Suppressor macrophage (primary cell): ENCODE data around the gene PSME2.
"Not testable (repeated sequence)": the region's sequence is repeated elsewhere in the genome, so short reads cannot be mapped to it uniquely, and the experiment has no call there.

Source experiments
- DNase-seq, 4 experiments: peaks; one replicate each; pipeline ENCODE4 v3.0.0-alpha.2; 2020 to 2022

Gene PSME2

DNA sequence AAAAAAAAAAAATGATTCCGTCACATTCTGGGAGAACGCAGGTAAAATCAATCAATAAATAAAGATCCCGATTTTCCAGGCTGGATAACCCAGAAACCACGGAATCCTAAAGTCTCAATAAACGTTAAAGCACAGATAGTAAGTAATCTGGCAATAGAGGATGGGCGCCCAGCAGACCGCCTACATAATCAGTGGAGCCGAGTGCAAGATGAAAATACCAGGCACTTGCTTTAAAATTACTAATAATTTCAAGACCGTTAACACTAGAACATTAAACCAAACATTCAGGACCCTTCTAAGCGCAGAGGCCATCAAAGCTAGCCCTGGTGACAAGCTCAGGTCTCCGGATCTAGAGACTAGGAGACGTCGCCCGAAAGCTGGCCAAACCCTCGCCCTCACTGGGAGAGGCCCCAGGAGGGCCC lies 33.0 kb downstream of the PSME2 start:
- no peak for DNase-seq

DNA sequence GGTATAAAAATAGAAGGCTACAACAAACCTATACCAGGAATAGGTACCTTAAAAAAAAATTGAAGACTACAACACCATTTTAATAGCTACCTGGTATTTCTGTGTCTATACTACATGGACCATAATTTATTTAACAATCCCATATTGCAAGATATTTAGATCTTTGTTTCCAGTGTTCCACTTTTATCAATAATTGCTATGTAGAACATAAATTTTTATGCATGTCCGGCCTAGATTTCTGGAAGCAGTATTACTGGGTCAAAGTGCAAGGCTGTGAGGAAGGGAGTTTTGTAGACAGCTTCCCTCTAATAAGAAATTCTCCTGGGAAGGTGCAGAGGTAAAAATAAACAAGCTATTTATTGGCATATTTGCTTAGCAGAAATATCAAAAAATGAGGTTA lies 35.9 kb downstream of the PSME2 start:
- DNase-seq, result no peak

DNA sequence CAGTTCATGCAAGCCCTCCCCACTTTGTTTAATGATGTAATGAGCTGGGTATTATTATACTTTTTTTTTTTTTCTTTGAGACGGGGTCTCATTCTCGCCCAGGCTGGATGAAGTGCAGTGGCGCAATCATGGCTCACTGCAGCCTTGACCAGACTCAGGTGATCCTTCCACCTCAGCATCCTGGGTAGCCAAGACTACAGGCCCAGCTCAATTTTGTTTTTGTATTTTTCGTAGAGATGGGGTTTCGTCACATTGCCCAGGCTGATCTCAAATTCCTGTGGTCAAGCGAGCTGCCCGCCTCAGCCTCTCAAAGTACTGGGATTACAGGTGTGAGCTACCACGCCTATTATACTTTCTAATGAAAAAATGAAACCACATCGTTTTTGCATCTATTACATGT lies 36.4 kb downstream of the PSME2 start:
- no peak for DNase-seq

DNA sequence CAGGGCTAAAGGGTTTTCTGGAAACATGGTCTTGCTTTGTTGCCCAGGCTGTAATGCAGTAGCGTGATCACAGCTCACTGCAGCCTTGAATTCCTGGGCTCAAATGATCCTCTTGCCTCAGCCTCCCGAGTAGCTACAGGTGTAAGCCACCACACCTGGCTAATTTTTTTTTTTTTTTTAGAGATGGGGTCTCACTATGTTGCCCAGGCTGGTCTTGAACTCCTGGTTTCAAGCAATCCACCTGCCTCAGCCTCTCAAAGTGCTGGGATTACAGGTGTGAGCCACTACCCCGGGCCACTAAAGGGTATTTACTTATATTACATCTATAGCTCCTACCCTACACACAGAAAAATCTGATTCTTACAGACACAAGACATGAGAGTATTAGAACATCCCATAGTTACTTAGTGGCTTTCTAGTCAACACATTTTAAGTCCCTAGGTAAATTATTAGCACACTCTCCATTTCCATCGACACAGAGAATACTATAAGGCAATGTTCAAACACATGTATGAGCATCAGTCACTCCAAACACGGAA lies 38.0 kb downstream of the PSME2 start:
- DNase-seq, result no peak

DNA sequence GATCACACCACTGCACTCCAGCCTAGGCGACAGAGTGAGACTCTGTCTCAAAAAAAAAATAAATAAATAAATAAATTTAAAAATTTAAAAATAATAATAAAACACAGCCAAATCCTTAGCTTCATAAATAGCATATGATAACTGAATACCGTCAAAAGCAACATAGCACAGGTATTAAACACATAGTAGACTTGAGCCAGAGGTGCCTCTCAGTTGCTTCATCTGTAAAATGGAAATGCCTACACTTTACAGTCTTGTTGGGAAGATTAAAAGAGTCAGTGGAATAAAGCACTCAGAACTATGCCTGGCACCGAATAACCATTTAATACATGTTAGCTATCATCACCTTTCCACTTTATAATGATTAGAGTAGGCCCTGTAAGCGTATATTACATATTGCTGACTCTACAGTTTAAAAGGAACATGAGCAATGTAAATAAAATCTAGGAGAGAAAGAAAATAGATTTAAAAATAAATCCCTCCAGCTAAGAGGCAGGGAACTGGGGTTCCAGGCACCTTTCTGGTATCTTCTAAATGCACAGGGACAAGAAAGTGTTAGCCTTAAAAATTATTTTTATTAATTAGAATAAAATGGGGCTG lies 39.6 kb downstream of the PSME2 start:
- DNase-seq, result no peak

DNA sequence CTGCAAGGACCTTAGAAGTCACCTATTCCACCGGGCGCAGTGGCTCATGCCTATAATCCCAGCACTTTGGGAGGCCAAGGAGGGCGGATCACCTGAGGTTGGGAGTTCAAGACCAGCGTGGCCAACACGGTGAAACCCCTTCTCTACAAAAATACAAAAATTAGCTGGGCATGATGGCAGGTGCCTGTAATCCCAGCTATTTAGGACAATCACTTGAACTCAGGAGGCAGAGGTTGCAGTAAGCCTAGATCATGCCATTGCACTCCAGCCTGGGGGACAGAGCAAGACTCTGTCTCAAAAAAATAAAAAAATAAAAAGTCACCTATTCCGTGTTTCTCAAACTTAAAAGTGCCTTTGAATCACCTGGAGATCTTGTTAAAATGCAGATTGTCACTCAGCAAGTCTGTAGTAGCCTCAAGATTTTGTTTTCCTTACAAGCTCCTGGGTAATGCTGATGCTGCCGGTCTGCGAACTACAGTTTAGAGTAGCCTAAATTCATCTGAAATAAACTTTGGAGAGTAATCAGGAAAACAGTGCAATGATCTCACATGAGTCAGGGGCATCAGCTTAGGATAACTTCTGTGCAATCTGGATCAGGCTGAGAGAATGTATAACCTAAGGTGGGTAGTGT lies 40.7 kb downstream of the PSME2 start:
- DNase-seq, result not testable (repeated sequence)

DNA sequence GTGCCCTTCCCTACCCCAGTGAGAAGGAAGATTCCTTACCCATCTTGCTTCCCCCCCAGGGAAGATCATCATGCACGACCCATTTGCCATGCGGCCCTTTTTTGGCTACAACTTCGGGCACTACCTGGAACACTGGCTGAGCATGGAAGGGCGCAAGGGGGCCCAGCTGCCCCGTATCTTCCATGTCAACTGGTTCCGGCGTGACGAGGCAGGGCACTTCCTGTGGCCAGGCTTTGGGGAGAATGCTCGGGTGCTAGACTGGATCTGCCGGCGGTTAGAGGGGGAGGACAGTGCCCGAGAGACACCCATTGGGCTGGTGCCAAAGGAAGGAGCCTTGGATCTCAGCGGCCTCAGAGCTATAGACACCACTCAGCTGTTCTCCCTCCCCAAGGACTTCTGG lies 43.0 kb downstream of the PSME2 start:
- no peak for DNase-seq

DNA sequence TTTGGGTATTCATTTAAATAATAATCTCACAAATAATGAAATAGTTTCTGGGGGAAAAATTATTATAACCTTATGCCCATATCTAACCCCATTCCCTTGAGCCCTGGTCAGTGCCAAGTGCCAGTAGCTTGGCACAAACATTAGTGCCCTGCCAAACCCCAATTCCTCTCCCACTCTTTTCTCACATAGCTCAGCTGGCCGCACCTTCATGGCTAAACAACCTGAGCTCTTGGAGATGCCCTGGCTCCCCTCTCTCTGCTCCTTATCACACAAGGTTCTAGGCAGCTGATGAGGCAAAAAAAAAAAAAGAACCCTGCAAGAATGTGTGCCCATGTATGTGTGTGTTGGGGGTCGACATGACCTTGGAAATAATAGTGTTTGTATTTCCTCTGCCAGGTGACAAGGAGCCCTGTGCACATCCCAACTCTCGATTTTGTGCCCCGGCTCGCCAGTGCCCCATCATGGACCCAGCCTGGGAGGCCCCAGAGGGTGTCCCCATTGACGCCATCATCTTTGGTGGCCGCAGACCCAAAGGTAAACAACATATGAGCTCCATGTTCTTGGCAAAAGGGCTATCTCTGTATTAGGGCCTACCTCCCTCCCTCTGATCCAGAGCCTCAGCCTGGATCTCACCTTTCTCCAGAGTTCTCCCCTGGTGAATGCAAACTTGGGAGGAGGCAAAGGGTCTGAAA lies 43.9 kb downstream of the PSME2 start:
- DNase-seq, result no peak

DNA sequence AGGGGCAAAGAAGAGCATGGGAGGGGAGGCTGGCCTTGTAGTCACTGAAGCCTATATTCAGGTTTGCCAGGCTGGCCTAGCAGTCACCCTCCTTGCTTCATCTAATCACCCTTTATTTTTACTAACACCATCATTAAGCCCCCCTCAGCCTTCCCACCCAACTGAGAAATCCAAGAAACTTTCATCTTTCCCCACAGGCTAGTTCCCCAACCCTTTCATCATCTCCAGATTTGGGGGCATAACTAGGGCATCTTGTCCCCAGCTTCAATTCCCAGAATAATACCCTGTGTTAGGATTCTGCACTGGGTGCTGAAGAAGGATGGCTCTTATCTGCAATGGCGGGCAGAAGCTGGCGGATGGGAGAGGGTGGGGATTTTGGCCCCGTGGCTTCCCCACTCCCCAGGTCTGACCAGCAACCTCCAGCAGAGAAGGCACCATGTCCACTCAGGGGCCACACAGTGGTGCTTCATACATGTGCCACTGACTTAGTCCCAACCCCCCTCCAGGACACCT lies 45.4 kb downstream of the PSME2 start:
- DNase-seq, result no peak

DNA sequence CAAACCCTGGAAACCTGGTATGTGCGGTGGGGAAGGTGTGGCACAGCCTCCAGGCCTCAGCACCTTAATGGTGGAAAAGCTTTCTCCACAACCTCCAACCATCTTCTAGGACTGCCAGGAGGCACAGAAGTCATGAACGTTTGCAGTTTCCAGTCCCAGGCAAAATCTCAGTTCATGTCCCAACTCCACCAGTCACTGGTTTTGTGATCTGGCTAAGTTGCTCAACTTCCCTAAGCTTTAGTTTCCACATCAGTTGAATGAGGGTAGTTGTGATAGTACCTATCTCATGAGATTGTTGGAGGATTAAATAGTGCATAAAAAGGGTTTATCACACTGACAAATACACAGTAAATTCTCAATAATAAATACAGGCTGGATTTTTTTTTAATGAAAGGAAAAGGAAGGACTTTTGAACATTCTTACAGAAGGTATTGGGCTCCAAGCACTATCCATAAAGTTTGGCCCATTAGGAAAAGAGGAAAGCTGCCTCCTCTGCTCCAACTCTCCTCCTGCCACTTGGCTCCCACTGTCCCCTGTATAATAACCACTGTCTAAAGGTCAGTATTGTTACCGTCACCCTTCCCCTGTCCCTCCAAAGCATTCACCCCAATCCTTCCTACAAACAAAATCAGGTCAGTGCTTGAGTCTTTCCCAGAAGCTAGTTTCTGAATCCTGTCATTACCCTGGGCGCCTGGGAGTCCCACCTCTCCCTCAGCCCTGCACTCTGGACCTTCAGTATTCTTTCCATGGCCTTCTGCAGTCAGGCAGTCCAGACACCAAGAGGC lies 46.0 kb downstream of the PSME2 start:
- DNase-seq, result peak; percentile 18 to 62 (median 46)

DNA sequence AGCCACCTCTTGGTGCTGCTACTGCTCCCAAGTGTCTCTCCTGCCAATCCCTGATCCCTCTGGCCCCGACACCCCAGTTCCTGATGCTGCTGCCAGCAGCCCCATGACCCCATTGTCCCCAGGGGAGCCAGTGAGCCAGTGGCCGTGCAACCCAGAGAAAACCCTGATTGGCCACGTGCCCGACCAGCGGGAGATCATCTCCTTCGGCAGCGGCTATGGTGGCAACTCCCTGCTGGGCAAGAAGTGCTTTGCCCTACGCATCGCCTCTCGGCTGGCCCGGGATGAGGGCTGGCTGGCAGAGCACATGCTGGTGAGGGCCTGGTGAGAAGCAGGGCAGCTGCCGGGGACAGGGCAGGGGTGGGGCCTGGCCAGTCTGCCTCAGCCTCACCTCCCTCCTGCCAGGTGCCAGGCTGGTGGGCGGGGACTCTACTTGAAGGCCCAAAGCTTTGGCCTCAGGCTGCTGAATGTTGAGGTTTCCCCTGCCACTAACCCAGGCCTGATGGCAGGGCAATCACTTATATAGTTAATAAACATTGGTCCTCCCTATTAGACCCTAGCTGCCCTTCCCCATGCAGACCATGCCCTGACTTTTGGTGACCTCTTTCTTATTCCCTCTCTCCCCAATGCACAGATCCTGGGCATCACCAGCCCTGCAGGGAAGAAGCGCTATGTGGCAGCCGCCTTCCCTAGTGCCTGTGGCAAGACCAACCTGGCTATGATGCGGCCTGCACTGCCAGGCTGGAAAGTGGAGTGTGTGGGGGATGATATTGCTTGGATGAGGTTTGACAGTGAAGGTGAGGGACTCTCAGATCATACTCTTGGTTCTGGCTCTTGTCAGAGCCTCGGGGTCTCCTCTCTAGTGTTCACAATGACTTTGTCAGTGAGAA lies 47.2 kb downstream of the PSME2 start:
- DNase-seq, result no peak

DNA sequence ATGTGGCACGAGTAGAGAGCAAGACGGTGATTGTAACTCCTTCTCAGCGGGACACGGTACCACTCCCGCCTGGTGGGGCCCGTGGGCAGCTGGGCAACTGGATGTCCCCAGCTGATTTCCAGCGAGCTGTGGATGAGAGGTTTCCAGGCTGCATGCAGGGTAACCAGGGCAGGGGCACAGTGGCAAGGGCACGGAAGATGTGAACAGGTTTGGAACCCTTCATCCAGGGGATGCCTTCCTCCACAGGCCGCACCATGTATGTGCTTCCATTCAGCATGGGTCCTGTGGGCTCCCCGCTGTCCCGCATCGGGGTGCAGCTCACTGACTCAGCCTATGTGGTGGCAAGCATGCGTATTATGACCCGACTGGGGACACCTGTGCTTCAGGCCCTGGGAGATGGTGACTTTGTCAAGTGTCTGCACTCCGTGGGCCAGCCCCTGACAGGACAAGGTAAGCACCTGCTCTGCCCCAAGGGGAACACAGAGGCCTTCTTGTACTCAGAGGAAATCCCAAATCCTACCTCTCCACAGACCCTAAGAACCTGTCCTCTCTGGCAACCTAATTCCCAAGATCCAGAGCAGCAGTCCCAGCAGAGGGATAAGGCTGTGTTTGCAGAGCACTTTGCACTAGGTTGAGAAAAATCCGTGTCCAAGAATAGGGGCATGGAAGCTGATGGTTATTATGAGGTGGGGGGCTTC lies 48.0 kb downstream of the PSME2 start:
- no peak for DNase-seq

DNA sequence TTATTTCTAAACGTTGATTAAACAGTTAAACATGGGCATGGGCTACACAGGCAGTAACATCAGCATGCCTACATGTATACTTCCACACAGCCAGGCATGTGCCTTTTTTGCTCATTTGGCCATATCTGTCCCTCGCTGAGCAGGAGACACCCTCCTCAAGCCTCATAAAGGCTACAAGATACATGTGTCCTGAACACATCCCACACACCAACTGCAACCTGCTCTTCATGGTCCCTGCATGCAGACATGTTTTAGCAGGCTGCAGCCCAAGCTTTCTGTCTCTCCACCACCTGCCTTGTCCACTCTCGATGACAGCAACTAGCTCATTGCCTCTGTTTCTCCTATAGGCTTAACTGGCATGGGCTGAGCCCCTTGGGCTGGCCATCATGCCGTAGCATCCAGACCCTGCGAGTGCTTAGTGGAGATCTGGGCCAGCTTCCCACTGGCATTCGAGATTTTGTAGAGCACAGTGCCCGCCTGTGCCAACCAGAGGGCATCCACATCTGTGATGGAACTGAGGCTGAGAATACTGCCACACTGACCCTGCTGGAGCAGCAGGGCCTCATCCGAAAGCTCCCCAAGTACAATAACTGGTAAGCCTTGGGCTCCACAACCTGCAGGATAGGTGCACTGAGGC lies 49.7 kb downstream of the PSME2 start:
- DNase-seq, result no peak

DNA sequence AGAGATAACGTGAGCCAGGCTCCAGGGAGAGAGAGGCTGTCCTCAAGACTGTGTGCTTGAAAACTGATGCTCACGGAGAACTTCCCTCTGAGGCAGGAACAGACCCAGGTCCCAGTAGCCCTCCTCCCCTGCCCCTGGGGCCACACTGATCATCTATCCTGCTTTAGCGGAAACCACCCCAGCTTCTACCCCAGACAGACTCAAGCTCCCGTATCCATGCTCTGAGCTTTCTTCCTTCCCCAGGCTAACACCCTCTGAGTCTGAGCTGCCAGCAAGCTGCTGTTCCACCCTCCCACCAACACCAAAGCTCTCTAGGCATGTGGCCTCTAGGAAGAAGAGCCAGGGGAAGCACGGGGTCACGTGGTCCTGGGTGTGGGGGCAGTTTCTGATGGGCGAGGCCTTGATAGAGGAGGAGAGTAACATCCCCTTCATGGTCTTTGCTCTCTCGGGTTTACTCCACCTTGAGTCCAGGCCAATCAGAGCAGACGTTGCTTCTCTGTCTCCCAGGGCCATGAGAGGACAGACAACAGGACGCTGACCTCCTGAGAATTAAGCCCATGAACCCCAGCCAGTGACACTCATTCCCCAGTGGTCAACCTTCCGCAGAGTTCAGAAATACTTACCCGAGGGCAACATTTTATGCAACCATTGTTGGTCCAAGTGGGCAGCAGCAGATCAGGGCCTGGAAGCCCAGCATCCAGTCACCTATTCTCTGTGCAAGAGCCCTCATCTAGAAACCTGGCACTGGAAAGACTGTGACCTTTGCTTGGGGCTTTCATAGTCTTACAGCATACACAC lies 50.9 kb downstream of the PSME2 start:
- peak; percentile 81 to 92 (median 90) for DNase-seq

DNA sequence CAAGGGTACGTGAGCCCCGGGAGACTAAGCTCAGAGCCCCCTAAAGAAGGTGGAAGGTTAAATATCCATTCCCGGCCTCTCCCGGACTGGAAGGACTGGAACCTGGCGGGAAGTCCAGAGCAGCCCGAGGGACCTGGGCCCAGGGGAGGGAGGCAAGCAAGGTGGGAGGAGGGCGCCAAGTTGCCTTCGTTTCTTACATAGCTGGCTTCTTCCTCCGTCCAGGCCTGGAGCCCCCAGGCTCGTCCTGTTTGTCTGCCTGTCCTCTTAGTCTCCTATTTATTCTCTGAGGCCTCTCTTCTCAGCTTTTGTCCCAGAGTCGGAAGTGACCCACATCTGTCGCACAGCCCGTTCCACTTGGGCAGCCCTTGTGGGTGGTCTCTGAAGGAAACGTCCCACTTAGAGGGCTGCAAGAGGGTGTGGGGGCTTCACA lies 51.6 kb downstream of the PSME2 start:
- DNase-seq, result peak in 1 of 4 experiments; percentile 26

DNA sequence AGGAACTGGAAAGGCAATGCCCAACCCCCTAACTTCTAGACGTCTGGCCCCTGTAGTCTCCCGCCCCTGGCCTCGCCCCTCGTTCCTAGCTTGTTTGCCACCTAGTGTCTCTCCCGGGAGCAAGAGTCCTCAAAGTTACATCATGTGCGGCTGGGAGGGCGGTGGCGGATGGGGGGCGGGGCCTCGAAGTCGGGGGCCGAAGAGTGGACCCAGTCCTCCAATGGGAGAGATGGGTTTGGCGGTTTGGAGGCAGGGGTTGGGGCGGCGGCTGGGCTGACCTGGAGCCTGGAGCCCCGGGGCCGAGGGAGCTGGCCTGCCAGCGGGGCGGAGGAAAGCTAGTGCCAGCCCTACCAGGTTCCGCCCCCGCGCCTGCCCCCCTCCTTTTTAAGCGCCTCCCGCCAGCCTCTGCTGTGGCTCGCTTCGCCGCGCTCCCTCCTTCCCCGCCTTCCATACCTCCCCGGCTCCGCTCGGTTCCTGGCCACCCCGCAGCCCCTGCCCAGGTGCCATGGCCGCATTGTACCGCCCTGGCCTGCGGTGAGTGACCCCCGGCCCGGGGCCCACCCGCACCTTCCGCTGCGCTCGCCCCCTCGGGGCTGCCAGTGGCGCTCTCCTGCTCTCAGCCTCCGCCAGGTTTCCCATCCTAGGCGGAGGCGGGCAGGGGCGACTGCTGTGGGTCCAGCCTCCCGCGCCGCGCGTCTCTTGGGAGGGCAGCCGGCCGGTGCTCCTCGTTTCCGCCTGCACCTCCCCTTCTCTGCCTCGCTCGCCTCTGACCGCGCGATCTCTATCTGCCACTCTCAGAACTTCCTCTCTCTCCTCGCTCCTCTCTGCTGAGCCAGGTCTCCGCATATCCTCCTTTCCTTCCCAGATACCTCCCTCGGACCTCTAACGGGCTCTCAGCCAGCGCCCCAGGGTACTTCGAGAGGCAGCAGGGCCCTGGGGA lies 52.2 kb downstream of the PSME2 start, which contains the start of gene PCK2:
Gene PCK2 (plus strand): TSS at position 411 of the 940 bp plus-strand sequence. CDS start 95 bp downstream, at position 506.
- peak; percentile 96 to 99 (median 98) for DNase-seq
